T1000 (cell line): Measurements from ENCODE around the gene PTCH1.
A peak's percentile ranks its signal among the peaks of the same experiment; 100 is the strongest.

Experiments
- DNase-seq: peaks from one replicate; lab custom pipeline; 2025; ENCODE audit warnings: mixed read lengths; lab: John Stamatoyannopoulos, UW

Gene PTCH1

DNA sequence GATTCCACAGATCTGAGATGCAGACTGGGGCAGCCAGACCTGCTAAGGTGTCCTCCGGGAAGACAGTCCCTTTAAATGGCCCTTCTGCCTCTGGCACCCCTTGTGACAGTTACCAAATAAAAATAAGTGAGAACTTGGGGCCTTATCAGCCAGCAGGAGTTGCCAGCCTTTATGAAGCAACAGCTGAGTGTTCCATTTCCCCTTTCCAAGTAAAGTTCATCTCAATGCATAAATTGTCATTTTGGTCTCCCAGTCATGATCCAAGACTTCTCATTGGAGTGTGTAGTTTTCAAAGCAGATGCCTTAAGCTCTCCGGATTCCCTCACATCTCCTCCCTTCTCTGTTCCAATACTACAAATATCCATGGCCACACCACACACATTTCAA, 4.1 kb downstream of the PTCH1 start:
- DNase-seq: no peak

GRCh38 chr9:95511952-95512708, 4.6 kb downstream of the PTCH1 start:
- DNase-seq: no peak

- no peak for DNase-seq
Measured at GRCh38 chr9:95511616-95511931, 5.2 kb downstream of the PTCH1 start.

- peak; percentile 91 for DNase-seq
Measured at GRCh38 chr9:95510709-95511615, 5.8 kb downstream of the PTCH1 start.

- DNase-seq: no peak
Measured at GRCh38 chr9:95509851-95510708, 6.7 kb downstream of the PTCH1 start.

DNA sequence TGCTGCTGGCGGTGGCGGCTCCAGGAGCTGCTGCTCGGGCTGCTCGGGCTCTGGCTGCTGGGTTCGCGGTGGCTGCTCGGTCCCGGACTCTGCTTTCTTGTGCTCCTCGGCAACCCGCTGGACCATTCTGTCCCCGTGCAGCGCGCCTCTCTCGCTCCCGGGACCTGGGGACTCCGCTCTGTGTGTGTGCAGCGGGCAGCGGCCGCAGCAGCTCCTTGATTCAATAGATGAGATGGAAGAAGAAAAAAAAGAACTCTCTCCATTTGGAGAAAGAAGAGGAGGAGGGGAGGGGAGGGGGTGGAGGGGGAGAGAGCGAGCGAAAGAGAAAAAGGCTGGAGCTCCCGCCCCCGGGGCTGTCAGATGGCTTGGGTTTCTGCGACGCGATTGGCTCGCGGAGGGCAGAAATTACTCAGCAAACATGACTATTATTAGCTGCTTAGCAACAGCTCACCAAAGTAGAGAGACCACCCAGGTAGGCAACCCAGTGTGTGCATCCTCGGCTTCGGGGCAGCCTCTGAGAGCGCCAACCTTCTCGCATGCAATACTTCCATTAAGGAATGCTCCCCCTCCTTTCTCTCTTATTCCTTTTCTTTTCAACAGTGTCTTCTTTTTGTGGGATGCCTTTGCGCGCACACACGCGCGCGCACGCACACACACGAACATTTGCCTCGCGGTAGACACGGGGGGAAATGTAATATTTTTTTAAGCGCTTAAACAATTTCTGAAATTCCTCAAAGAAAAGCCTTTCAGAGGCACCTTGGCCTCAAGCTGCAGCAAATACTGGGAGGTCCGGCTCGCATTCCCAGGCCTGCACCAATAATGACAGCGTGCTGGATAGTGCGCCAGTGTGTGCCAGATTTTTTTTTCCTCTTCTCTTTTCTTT, 7.6 kb downstream of the PTCH1 start:
- DNase-seq: peak; percentile 81

DNA sequence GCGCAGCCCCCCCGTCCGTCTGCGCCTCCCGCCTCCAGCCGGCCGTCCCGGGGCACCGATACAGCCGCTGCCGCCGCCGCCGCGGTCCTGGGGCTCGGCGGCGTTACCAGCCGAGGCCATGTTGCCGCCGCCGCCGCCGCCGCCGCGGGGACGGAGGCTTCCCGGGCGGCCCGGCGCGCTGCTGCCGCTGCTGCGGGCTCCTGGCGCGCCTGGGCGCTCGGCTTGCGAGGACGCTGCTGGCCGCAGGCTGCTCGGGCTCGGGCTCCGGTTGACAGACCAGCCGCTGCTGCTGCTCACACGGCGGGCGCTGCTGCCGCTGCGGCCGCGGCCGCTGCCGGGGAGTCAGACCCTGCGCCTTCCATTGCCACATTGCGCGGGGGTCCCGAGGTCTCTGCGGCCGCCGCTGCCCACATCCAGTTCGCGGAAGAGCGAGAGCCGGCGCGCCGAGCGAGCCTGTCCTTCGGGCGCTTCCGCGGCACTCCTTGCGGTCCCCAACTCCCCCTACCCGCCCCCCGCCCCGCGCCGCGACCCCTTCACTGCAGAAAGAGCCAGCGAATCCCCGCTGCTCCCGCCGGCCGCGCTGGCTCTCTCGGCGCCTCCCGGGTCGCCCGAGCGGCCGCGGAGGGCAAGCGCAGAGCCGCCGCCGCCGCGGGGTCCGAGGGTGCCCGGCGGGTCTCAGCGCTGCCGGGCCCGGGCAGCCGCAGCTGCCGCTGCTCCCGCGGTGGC, 8.4 kb downstream of the PTCH1 start:
- no peak for DNase-seq

- DNase-seq: no peak
Measured at GRCh38 chr9:95507464-95508241, 9.1 kb downstream of the PTCH1 start.

DNA sequence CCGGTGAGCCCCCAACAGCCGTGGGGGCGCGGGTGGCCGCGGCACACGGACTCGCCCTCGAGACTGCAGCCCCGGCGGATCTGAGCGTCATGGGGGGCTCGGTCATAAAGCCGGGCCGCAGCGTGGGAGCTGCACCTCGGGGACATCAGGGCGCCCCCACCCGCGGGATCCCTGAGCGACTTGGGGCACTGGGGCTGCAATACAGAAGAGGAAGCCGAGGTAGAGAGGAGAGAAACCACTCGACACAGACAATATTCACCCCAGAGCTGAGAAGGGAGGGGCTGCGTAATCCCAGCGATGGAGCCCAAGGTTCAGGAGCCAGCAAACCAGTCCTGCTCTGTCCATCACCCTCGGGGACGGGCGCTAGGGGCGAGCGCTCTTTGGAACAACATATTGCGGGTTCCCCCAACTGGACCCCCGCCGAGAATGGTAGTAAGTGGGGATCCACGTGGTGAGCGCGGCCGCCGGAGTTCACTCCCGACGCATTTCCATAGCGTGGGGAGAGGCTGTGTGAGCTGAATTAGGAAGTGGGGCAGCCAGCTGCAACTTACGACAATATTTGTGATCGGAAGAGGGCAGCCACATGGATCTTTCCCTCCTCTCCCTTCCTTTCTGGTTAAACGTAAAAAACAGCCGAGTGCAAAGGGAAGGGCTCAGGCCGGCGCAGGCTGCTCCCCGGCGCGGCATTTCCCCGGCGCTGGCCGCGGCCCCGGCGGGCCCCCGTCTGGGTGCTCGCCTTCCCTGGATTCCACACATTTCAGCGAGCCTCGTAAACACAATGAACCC, 9.9 kb downstream of the PTCH1 start:
- DNase-seq: no peak

DNA sequence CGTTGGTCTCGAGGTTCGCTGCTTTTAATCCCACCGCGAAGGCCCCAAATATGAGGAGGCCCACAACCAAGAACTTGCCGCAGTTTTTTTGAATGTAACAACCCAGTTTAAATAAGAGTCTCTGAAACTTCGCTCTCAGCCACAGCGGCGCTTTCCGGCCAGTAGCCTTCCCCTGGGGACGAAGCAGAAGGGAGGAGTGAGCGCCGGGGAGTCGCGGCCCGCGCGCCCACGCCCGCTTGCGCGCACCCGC, 10.4 kb downstream of the PTCH1 start:
- DNase-seq: no peak

DNA sequence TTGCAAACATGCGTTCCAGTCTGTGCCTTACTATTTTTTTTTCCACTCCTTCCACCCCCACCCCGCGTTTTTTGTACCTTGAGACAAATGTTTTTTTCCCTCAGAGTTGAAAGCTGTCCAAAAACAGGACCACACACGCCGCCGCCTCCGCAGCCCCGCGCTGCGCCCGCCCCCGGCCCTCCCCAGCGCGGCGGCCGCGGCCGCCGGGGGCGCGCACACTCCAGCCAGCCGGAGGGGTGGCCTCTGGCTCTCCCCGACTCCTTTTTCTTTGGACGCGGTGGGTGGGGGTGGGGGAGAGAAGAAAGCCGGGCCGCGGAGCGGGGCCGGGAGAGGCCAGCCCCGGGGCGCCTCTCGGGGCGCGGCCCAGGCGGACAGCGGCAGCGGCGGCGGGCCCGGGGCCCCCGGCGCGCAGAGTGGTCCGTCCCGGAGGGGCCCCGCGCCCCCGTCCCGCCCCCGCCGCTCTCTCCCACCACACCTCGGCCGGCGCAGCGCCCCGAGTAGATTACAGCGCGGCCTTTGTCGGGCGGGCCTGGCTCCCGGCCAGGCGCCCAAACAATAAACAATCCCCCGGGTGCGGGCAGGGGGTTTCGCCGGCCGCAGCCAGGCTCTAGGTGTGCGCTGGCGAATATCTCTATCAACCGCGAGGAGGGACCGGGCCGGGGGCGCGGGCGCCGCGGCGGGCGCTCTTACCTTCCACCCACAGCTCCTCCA, 10.9 kb downstream of the PTCH1 start:
- no peak for DNase-seq

DNA sequence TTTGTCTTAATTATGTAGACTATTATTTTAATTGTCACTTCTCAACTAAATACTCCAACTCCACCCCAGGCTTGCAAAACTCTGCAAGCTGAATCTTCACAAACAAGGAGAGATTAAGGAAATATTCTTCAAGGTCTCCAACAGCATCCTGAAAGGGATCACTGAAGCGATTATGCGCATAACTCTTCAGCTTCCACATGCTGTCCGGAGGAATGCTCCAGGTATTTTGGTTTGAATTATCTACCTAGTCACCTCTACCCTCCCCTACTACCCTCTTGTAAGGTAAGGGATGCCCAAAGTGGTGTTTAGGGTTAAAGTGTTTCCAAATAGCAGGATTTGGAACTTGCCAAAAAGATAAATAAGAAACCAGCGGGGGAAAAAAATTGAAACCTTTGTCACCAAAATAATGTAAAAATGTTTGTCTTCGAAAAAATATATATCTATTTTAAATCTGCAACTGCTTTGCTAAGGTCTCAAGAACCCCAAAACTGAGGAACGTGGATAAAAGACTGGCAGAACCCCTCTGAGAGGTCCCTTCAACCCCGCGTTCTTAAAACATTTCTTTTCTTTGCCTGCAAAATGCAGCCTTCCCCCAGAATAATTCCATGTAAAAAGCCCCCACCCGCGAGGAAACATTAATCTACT, 11.6 kb downstream of the PTCH1 start:
- no peak for DNase-seq

GRCh38 chr9:95504053-95504963, 12.5 kb downstream of the PTCH1 start:
- no peak for DNase-seq

GRCh38 chr9:95503369-95503768, 13.4 kb downstream of the PTCH1 start:
- DNase-seq: no peak

GRCh38 chr9:95502248-95502647, 14.5 kb downstream of the PTCH1 start:
- DNase-seq: no peak

GRCh38 chr9:95499847-95500246, 16.9 kb downstream of the PTCH1 start:
- DNase-seq: no peak

- DNase-seq: no peak
Measured at GRCh38 chr9:95499046-95499676, 17.6 kb downstream of the PTCH1 start.
